CD14-positive monocyte (primary cell): ENCODE measurements around the gene RBM38. TPM values are rescaled to one million over a fixed set of nuclear protein-coding genes. Genes with fewer than 3 reads are reported as not detected.

Source experiments
- DNase-seq, 3 donors: peaks; one replicate each; pipeline ENCODE4 v3.0.0-alpha.2; 2011 to 2022
- H2AFZ ChIP-seq: 2 replicates; pipeline ENCODE4 v1.6.0; 2012; ENCODE audit warnings: mild to moderate bottlenecking, low read depth, low read length, inconsistent platforms; ENCODE audit not compliant: insufficient read depth, poor library complexity, severe bottlenecking
- H3K27ac ChIP-seq, 2 donors: 1 replicate in 1 of 2; 2 replicates in 1 of 2; pipeline ENCODE4 v1.5.1; 2012 to 2013; ENCODE audit warnings: low read length in 2 of 2, control low read depth in 1 of 2, inconsistent platforms in 1 of 2, low read depth in 1 of 2, mild to moderate bottlenecking in 1 of 2
- H3K27me3 ChIP-seq, 2 donors: one replicate each; pipeline versions ENCODE4 v1.6.0 to v1.6.1; 2011 to 2013; ENCODE audit warnings: low read length in 2 of 2; ENCODE audit not compliant: control insufficient read depth in 2 of 2, insufficient read depth in 2 of 2
- H3K36me3 ChIP-seq, 2 donors: replicated peaks in 1 of 2; 1 replicate in 1 of 2; 2 replicates in 1 of 2; pipeline versions ENCODE4 v1.5.1 to v1.6.1; 2012 to 2013; ENCODE audit warnings: low read length in 2 of 2, control low read depth in 1 of 2, inconsistent platforms in 1 of 2, mild to moderate bottlenecking in 1 of 2; ENCODE audit not compliant: insufficient read depth in 2 of 2, control insufficient read depth in 1 of 2
- H3K4me1 ChIP-seq, 2 donors: 1 replicate in 1 of 2; 2 replicates in 1 of 2; pipeline versions ENCODE4 v1.5.1 to v1.6.1; 2012 to 2013; ENCODE audit warnings: low read length in 2 of 2, control low read depth in 1 of 2, inconsistent platforms in 1 of 2, mild to moderate bottlenecking in 1 of 2, moderate library complexity in 1 of 2; ENCODE audit not compliant: insufficient read depth in 2 of 2, control insufficient read depth in 1 of 2
- H3K4me2 ChIP-seq: replicated peaks from 2 replicates; pipeline ENCODE3; 2012; ENCODE audit warnings: low read length, moderate library complexity, mild to moderate bottlenecking; ENCODE audit not compliant: poor library complexity, severe bottlenecking; ENCODE audit errors: extremely low read depth
- H3K4me3 ChIP-seq, 3 experiments: fragments of 200-600 bp in 1 of 3; sonication (generic) in 1 of 3; replicated peaks in 1 of 3; 1 replicate in 2 of 3; 2 replicates in 1 of 3; pipeline ENCODE4 v1.5.1; 2011 to 2013; ENCODE audit warnings: low read length in 3 of 3, mild to moderate bottlenecking in 3 of 3, control low read depth in 2 of 3, low read depth in 2 of 3, inconsistent platforms in 1 of 3, moderate library complexity in 1 of 3
- H3K79me2 ChIP-seq: 2 replicates; pipeline ENCODE4 v1.6.0; 2012; ENCODE audit warnings: mild to moderate bottlenecking, control low read depth, inconsistent platforms, low read length, moderate library complexity; ENCODE audit not compliant: insufficient read depth
- H3K9ac ChIP-seq: 2 replicates; pipeline ENCODE4 v1.6.0; 2017; ENCODE audit warnings: low read length, mild to moderate bottlenecking; ENCODE audit not compliant: insufficient read depth, poor library complexity, severe bottlenecking
- H3K9me3 ChIP-seq, 2 donors: replicated peaks in 1 of 2; 1 replicate in 1 of 2; 2 replicates in 1 of 2; pipeline versions ENCODE4 v1.5.1 to v1.6.1; 2012 to 2013; ENCODE audit warnings: low read length in 2 of 2, control low read depth in 1 of 2; ENCODE audit not compliant: control insufficient read depth in 1 of 2, insufficient read depth in 1 of 2
- H4K20me1 ChIP-seq: 2 replicates; pipeline ENCODE4 v1.6.0; 2012; ENCODE audit warnings: mild to moderate bottlenecking, low read length, control low read depth, moderate library complexity; ENCODE audit not compliant: insufficient read depth
- H3K27ac Mint-ChIP-seq, 7 donors: one replicate each; pipeline ENCODE4 v1.8.0; 2020; ENCODE audit warnings: mild to moderate bottlenecking in 7 of 7, mixed read lengths in 7 of 7, moderate library complexity in 6 of 7, inconsistent platforms in 2 of 7
- H3K27me3 Mint-ChIP-seq, 3 donors: one replicate each; pipeline ENCODE4 v1.8.0; 2021 to 2022; ENCODE audit warnings: low read depth in 3 of 3, mild to moderate bottlenecking in 3 of 3, mixed read lengths in 3 of 3, moderate library complexity in 3 of 3, inconsistent platforms in 1 of 3
- H3K36me3 Mint-ChIP-seq, 2 donors: one replicate each; pipeline ENCODE4 v1.8.0; 2020; ENCODE audit warnings: mixed read lengths in 2 of 2, inconsistent platforms in 1 of 2, mild to moderate bottlenecking in 1 of 2
- H3K4me1 Mint-ChIP-seq: one replicate; pipeline ENCODE4 v1.8.0; 2020; ENCODE audit warnings: mild to moderate bottlenecking, mixed read lengths
- H3K4me3 Mint-ChIP-seq, 2 donors: one replicate each; pipeline ENCODE4 v1.8.0; 2020; ENCODE audit warnings: mild to moderate bottlenecking in 2 of 2, mixed read lengths in 2 of 2, moderate library complexity in 1 of 2
- H3K9me3 Mint-ChIP-seq, 7 donors: one replicate each; pipeline ENCODE4 v1.8.0; 2020 to 2022; ENCODE audit warnings: mixed read lengths in 7 of 7, mild to moderate bottlenecking in 6 of 7, moderate library complexity in 6 of 7, inconsistent platforms in 2 of 7
- WGBS: methylation state at CpG from one replicate; pipeline ENCODE4 v1.1.5; 2013; ENCODE audit warnings: missing lambda C conversion rate; ENCODE audit not compliant: insufficient coverage; 5-methylcytosine and 5-hydroxymethylcytosine counted together
- intact Hi-C, 2 donors: fragments of 100-400 bp; cut with micrococcal nuclease; formaldehyde crosslinking; loops; one replicate each; pipeline versions ENCODE4 v1.15.0 to v1.15.1; 2023
- polyA plus RNA-seq, 3 donors: library from polyadenylated mRNA; depleted of rRNA in 1 of 3; unstranded in 2 of 3; stranded (reverse) in 1 of 3; fragments of 300-500 nt in 2 of 3; fragments of >200 nt in 1 of 3; fragmentation: Illumina TruSeq in 2 of 3; gene quantifications; 1 replicate in 2 of 3; 2 replicates in 1 of 3; pipeline ENCODE4 v1.2.3, GENCODE V29; 2012 to 2021
- TF ChIP-seq, protein P1 (sequence below): fragments of 200-600 bp; IDR thresholded peaks from one replicate; pipeline ENCODE4 v1.8.0; 2022; ENCODE audit warnings: antibody characterized with exemption, mild to moderate bottlenecking

RBM38 gene
- polyA plus RNA-seq, 3 donors, result 7.5 to 48.3 (median 17.8) TPM

DNA sequence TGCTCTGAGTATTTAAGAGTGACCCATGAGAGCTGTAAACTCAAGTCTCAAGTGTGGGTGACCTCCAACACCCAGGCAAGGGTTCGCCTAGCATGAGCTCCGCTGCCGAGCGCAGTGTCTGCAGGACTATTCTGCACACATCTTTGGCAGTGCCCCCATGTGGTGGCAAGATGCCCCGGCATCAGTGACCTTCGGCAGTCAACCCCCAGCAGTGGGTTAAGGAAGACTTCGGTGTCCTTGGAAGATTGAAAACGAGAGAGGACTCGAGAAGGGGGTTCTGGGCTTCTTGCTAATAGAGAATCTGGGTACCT is 43.1 kb downstream of the RBM38 start:
- Mint-ChIP-seq H3K9me3 (peaks cover 7 to 19% (median 12%) of the 10 kb centered on the region in 7 donors), H3K27me3 (peaks cover 0 to 4% (median 2%) of the 10 kb centered on the region in 3 donors), H3K27ac (peak overlapping the region in 5 of 7 donors; percentile 54 to 98 (median 96)), H3K4me1 (peaks cover 76% of the 10 kb centered on the region), H3K4me3 (no peak overlapping the region), H3K36me3 (peaks cover 7 to 13% of the 10 kb centered on the region in 2 donors)
- Histone ChIP-seq H3K27me3 (no peaks in the 10 kb centered on the region), H3K36me3 (no peaks in the 10 kb centered on the region), H3K79me2 (no peaks in the 10 kb centered on the region), H3K27ac (peak overlapping the region; percentile 87 to 94), H3K4me3 (no peak overlapping the region), H2AFZ (no peak overlapping the region), H3K9me3 (peaks cover 8 to 11% of the 10 kb centered on the region in 2 donors), H3K9ac (no peak overlapping the region), H3K4me1 (peaks cover 78 to 81% of the 10 kb centered on the region in 2 donors), H4K20me1 (no peaks in the 10 kb centered on the region), H3K4me2 (no peak overlapping the region)
- 75% methylated on average over 9 of the region's 9 CpGs for whole genome bisulfite sequencing
- TF ChIP-seq, protein P1, sequence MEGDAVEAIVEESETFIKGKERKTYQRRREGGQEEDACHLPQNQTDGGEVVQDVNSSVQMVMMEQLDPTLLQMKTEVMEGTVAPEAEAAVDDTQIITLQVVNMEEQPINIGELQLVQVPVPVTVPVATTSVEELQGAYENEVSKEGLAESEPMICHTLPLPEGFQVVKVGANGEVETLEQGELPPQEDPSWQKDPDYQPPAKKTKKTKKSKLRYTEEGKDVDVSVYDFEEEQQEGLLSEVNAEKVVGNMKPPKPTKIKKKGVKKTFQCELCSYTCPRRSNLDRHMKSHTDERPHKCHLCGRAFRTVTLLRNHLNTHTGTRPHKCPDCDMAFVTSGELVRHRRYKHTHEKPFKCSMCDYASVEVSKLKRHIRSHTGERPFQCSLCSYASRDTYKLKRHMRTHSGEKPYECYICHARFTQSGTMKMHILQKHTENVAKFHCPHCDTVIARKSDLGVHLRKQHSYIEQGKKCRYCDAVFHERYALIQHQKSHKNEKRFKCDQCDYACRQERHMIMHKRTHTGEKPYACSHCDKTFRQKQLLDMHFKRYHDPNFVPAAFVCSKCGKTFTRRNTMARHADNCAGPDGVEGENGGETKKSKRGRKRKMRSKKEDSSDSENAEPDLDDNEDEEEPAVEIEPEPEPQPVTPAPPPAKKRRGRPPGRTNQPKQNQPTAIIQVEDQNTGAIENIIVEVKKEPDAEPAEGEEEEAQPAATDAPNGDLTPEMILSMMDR, result peak; percentile 49
- intact Hi-C loops, result loop anchor here in 1 of 2 donors (5.0 kb wide), 2 partner anchors 42 to 193 kb away; partner anchors contain the start of gene RBM38
- peak in 2 of 3 donors; percentile 25 to 33 for DNase-seq

DNA sequence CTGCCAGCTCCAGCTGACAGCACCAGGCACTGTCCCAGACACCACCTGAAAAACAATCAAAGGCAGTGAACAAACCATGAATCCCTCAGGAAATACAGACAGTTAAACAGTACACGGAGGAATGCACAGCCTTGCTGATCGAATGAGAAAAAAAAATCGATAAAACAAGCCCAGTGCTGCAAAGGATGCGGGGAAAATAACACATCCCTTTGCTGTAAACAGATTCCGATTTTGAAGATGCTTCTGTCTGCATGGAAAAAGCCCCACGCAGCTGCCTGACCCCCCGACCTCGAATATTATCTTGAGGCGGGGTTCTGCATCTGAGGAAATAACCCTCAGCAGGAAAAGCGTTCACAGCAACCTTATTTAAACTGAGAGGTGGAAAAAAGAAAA is 43.9 kb downstream of the RBM38 start:
- TF ChIP-seq, protein P1, result no peak
- H3K27me3 ChIP-seq, result no peaks in the 10 kb centered on the region
- Mint-ChIP-seq H3K27ac (peak overlapping the region in 3 of 7 donors; percentile 37 to 95 (median 68)), H3K4me3 (no peak overlapping the region), H3K36me3 (peaks cover 7 to 14% of the 10 kb centered on the region in 2 donors), H3K4me1 (peaks cover 76% of the 10 kb centered on the region), H3K27me3 (peaks cover 0 to 4% (median 0%) of the 10 kb centered on the region in 3 donors), H3K9me3 (peaks cover 7 to 16% (median 12%) of the 10 kb centered on the region in 7 donors)
- H3K4me3 ChIP-seq, result peak overlapping the region in 1 of 3 experiments; percentile 9
- peaks cover 75 to 81% of the 10 kb centered on the region in 2 donors for H3K4me1 ChIP-seq
- no peak for DNase-seq
- H2AFZ ChIP-seq, result peak overlapping the region; percentile 31
- H3K9ac ChIP-seq, result no peak overlapping the region
- H3K9me3 ChIP-seq, result peaks cover 8 to 11% of the 10 kb centered on the region in 2 donors
- no peak overlapping the region for H3K27ac ChIP-seq
- no peaks in the 10 kb centered on the region for H3K36me3 ChIP-seq
- H3K4me2 ChIP-seq, result peak overlapping the region; percentile 51
- 80% methylated on average over 6 of the region's 10 CpGs for WGBS
- no peaks in the 10 kb centered on the region for H3K79me2 ChIP-seq
- H4K20me1 ChIP-seq, result no peaks in the 10 kb centered on the region
- intact Hi-C loops, result loop anchor here in 1 of 2 donors (5.0 kb wide), 1 partner anchor 37 kb away; no protein-coding TSS in a partner anchor
